Measurements from ENCODE around the gene RASA3. TPM values are rescaled to one million over a fixed set of nuclear protein-coding genes. Genes with fewer than 3 reads are reported as not detected.

RASA3 gene
- total RNA-seq, 2 donors from 2014 or later, result 8.6 to 12.5 TPM

GRCh38 chr13:114002771-114003321 lies 129.6 kb downstream of the RASA3 start:
- no peak for DNase-seq (ENCODE audit: low spot score)
- H3K36me3 ChIP-seq, result no peaks in the 10 kb centered on the region
- intact Hi-C loops (cut with DNase I), result no loop called here
- no peak overlapping the region for H3K4me3 ChIP-seq
- H3K4me1 ChIP-seq (replicated peaks), result no peaks in the 10 kb centered on the region
- H3K27me3 ChIP-seq (replicated peaks; ENCODE audit: insufficient read depth), result no peaks in the 10 kb centered on the region
- 93% methylated on average over 23 of the region's 24 CpGs for WGBS
- H3K27ac ChIP-seq, result no peak overlapping the region
- TF ChIP-seq POLR2A (IDR thresholded peaks at IDR 0.05) (no peak), POLR2AphosphoS5 (IDR thresholded peaks at IDR 0.05) (no peak)
- TF ChIP-seq, protein P1, sequence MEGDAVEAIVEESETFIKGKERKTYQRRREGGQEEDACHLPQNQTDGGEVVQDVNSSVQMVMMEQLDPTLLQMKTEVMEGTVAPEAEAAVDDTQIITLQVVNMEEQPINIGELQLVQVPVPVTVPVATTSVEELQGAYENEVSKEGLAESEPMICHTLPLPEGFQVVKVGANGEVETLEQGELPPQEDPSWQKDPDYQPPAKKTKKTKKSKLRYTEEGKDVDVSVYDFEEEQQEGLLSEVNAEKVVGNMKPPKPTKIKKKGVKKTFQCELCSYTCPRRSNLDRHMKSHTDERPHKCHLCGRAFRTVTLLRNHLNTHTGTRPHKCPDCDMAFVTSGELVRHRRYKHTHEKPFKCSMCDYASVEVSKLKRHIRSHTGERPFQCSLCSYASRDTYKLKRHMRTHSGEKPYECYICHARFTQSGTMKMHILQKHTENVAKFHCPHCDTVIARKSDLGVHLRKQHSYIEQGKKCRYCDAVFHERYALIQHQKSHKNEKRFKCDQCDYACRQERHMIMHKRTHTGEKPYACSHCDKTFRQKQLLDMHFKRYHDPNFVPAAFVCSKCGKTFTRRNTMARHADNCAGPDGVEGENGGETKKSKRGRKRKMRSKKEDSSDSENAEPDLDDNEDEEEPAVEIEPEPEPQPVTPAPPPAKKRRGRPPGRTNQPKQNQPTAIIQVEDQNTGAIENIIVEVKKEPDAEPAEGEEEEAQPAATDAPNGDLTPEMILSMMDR (IDR thresholded peaks at IDR 0.05), result no peak
- H3K9me3 ChIP-seq, result no peaks in the 10 kb centered on the region

DNA sequence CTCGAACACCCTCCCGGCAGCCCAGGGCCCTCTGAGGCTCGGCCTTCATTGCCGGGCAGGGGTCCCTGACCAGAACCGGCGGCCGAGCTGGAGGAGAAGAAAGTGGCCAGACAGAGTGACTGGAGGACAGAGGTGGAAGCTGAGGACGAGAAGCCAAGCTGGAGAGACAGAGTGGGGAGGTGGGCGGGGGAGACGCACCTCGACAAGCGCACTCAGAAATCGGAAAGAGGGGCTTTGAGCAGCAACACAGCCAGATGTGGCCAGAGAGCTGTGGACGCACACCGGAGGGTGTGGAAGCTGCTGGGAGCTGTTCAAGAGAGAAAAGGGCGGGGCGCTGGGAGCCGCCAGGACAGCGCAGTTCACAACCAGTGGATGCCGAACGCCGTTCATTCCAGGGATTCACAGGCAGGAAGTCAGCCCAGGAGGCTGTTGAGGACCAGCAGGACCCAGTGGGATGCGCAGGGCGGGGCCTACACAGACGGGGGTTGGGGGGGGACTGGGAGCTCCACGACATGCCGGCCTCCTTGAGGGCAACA lies 130.3 kb downstream of the RASA3 start:
- Histone ChIP-seq H3K4me3 (no peak overlapping the region), H3K36me3 (no peaks in the 10 kb centered on the region), H3K4me1 (replicated peaks) (no peaks in the 10 kb centered on the region), H3K27ac (no peak overlapping the region), H3K9me3 (no peaks in the 10 kb centered on the region), H3K27me3 (replicated peaks; ENCODE audit: insufficient read depth) (no peaks in the 10 kb centered on the region)
- TF ChIP-seq POLR2AphosphoS5 (IDR thresholded peaks at IDR 0.05), result no peak
- TF ChIP-seq, protein P1 (IDR thresholded peaks at IDR 0.05), result no peak
- no peak for TF ChIP-seq POLR2A (IDR thresholded peaks at IDR 0.05)
- no peak for DNase-seq (ENCODE audit: low spot score)
- WGBS, result 82% methylated on average over 27 of the region's 27 CpGs
- intact Hi-C loops (cut with DNase I), result no loop called here

- Histone ChIP-seq H3K27ac (no peak overlapping the region), H3K4me3 (no peak overlapping the region), H3K9me3 (no peaks in the 10 kb centered on the region), H3K27me3 (replicated peaks; ENCODE audit: insufficient read depth) (no peaks in the 10 kb centered on the region), H3K36me3 (no peaks in the 10 kb centered on the region), H3K4me1 (replicated peaks) (no peaks in the 10 kb centered on the region)
- TF ChIP-seq, protein P1 (IDR thresholded peaks at IDR 0.05), result no peak
- TF ChIP-seq POLR2A (IDR thresholded peaks at IDR 0.05) (no peak), POLR2AphosphoS5 (IDR thresholded peaks at IDR 0.05) (no peak)
- DNase-seq (ENCODE audit: low spot score), result no peak
- intact Hi-C loops (cut with DNase I), result no loop called here
- 86% methylated on average over 46 of the region's 46 CpGs for WGBS
Observed at GRCh38 chr13:114001331-114002008, 131.0 kb downstream of the RASA3 start.

DNA sequence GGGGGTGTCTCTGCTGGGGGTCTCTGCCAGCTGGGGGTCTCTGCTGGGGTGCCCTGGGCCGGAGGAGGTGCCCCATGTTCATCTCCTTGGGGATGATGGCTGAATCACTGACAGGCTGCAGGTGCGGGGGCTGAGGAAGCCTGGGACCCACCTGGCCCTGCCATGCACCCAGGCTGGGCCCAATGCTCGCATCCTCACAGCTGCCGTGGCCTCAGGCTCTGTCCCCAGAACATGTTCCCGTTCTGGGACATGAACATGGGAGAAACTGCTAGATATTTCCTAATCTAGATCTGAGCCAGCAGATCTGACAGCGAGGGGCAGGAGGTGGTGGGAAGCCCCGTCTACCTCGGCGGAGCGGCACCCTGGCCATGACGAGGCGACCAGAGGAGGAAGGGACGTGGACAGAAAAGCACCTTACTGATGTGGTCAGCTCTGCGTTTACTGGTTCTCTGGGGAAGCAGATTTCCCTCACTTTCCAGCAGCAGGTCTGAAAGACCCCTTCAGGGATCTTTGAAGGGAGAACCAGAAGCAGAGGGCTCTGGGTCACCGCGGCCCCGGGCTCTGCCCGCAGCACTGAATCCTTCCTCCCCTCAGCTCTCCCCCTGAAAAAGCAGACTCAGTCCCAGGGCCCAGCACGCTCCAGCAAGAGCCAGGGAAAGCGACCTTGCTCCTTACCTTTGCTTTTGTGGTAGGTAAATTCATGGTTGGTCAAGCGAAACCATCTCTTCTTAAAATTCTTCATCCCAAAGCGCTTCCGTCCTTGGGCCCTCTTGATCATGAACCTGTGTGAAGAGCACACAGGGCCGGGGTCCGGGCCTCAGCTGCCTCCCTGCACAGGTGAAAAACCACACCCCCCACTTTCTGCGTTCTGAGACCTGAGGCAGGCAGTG lies 132.0 kb downstream of the RASA3 start:
- H3K36me3 ChIP-seq, result no peaks in the 10 kb centered on the region
- no peak overlapping the region for H3K4me3 ChIP-seq
- no peaks in the 10 kb centered on the region for H3K27me3 ChIP-seq (replicated peaks; ENCODE audit: insufficient read depth)
- H3K27ac ChIP-seq, result no peak overlapping the region
- DNase-seq (ENCODE audit: low spot score), result no peak
- TF ChIP-seq POLR2A (IDR thresholded peaks at IDR 0.05) (no peak), POLR2AphosphoS5 (IDR thresholded peaks at IDR 0.05) (no peak)
- TF ChIP-seq, protein P1 (IDR thresholded peaks at IDR 0.05), result no peak
- WGBS, result 91% methylated on average over 24 of the region's 26 CpGs
- H3K9me3 ChIP-seq, result no peaks in the 10 kb centered on the region
- intact Hi-C loops (cut with DNase I), result no loop called here
- H3K4me1 ChIP-seq (replicated peaks), result no peaks in the 10 kb centered on the region
